Activated CD8-positive, alpha-beta T cell treated with anti-CD3 and anti-CD28 coated beads for 36 hours (primary cell): Measurements from ENCODE around the gene PLCG2. TPM values are rescaled to one million over a fixed set of nuclear protein-coding genes. Genes with fewer than 3 reads are reported as not detected.
A peak's percentile ranks its signal among the peaks of the same experiment; 100 is the strongest.

Experiments used
- ATAC-seq: fragments of 200-7000 bp; cut with Tn5 transposase; one replicate; pipeline ENCODE4 v1.10.0; 2021; ENCODE audit warnings: mild to moderate bottlenecking, moderate library complexity
- CTCF ChIA-PET: fragments of 350-600 bp; sonication (Branson Sonifier 250); formaldehyde crosslinking; loops from one replicate; lab custom pipeline; 2021; ENCODE audit warnings: antibody characterized with exemption; lab: Charles Lee
- POLR2A ChIA-PET: fragments of 350-600 bp; sonication (Branson Sonifier 250); formaldehyde crosslinking; loops from one replicate; lab custom pipeline; 2021; ENCODE audit warnings: antibody characterized with exemption; lab: Charles Lee
- DNase-seq: peaks from one replicate; pipeline ENCODE4 v3.0.0-alpha.2; 2020
- H3K27ac Mint-ChIP-seq: one replicate; pipeline ENCODE4 v1.8.0; 2021; ENCODE audit warnings: mild to moderate bottlenecking, mixed read lengths
- H3K27me3 Mint-ChIP-seq: one replicate; pipeline ENCODE4 v1.8.0; 2021; ENCODE audit warnings: mixed read lengths
- H3K36me3 Mint-ChIP-seq: one replicate; pipeline ENCODE4 v1.8.0; 2021; ENCODE audit warnings: low read depth, mixed read lengths
- H3K4me1 Mint-ChIP-seq: one replicate; pipeline ENCODE4 v1.8.0; 2021; ENCODE audit warnings: low read depth, mixed read lengths
- H3K4me3 Mint-ChIP-seq: one replicate; pipeline ENCODE4 v1.8.0; 2021; ENCODE audit warnings: mild to moderate bottlenecking, moderate library complexity, mixed read lengths
- H3K9me3 Mint-ChIP-seq: one replicate; pipeline ENCODE4 v1.8.0; 2021; ENCODE audit warnings: mixed read lengths
- CTCF ChIP-seq: fragments of 200-600 bp; IDR thresholded peaks from one replicate; pipeline ENCODE4 v1.8.0; 2022; ENCODE audit warnings: antibody characterized with exemption, mild to moderate bottlenecking
- intact Hi-C: fragments of 100-400 bp; cut with micrococcal nuclease; formaldehyde crosslinking; loops from one replicate; pipeline ENCODE4 v1.10.0; 2022
- total RNA-seq, 2 experiments: library from RNA; stranded (reverse); gene quantifications; one replicate each; pipeline ENCODE4 v1.2.3, GENCODE V29; 2021

PLCG2 gene
- total RNA-seq, 2 experiments from 2014 or later, result 12.7 to 13.7 TPM

- peak; percentile 32 for ATAC-seq
- CTCF ChIA-PET, result interaction anchor here (0.7 to 1.9 kb wide), 5 partner anchors 23 to 95 kb away, joined by 3 to 9 read pairs (median 3); no protein-coding TSS in a partner anchor
- POLR2A ChIA-PET, result interaction anchor here (0.6 to 1.1 kb wide), 6 partner anchors 13 to 155 kb away, joined by 3 to 4 read pairs (median 3); no protein-coding TSS in a partner anchor
- Mint-ChIP-seq H3K9me3 (no peaks in the 10 kb centered on the region), H3K4me3 (peak overlapping the region; percentile 77), H3K27me3 (peaks cover 39% of the 10 kb centered on the region), H3K36me3 (no peaks in the 10 kb centered on the region), H3K27ac (peak overlapping the region; percentile 25), H3K4me1 (peaks cover 10% of the 10 kb centered on the region)
- intact Hi-C loops, result loop anchor here (10.0 kb wide), 1 partner anchor 95 kb away; no protein-coding TSS in a partner anchor
- TF ChIP-seq CTCF, result no peak
- peak; percentile 19 for DNase-seq
These were observed 637 bp downstream of the PLCG2 start for GRCh38 chr16:81779536-81780320.

- no peaks in the 10 kb centered on the region for H3K9me3 Mint-ChIP-seq
These were observed 1.3 kb downstream of the PLCG2 start for GRCh38 chr16:81780350-81780749.

GRCh38 chr16:81782236-81782635, 3.1 kb downstream of the PLCG2 start:
- CTCF ChIA-PET, result interaction anchor here (1.2 kb wide), 1 partner anchor 104 kb away, joined by 3 read pairs; no protein-coding TSS in a partner anchor
- no peak for TF ChIP-seq CTCF
- no peaks in the 10 kb centered on the region for H3K36me3 Mint-ChIP-seq
- intact Hi-C loops, result no loop called here
- H3K27me3 Mint-ChIP-seq, result peaks cover 36% of the 10 kb centered on the region
- H3K27ac Mint-ChIP-seq, result no peak overlapping the region
- H3K9me3 Mint-ChIP-seq, result no peaks in the 10 kb centered on the region
- no peak overlapping the region for H3K4me3 Mint-ChIP-seq
- POLR2A ChIA-PET, result no interaction called here
- DNase-seq (no peak), ATAC-seq (no peak)
- peaks cover 10% of the 10 kb centered on the region for H3K4me1 Mint-ChIP-seq

More at GRCh38 chr16:81780350-81780749, 1.3 kb downstream of the PLCG2 start:
- ATAC-seq (no peak), DNase-seq (no peak)
- Mint-ChIP-seq H3K36me3 (no peaks in the 10 kb centered on the region), H3K4me1 (peaks cover 10% of the 10 kb centered on the region), H3K27ac (no peak overlapping the region), H3K4me3 (peak overlapping the region; percentile 77), H3K27me3 (peaks cover 39% of the 10 kb centered on the region)
- intact Hi-C loops, result no loop called here
- ChIA-PET CTCF (interaction anchor here (1.2 to 1.9 kb wide), 2 partner anchors 38 to 94 kb away, joined by 3 to 6 read pairs; no protein-coding TSS in a partner anchor), POLR2A (interaction anchor here (0.6 to 1.0 kb wide), 4 partner anchors 13 to 156 kb away, joined by 3 to 4 read pairs (median 3); no protein-coding TSS in a partner anchor)
- TF ChIP-seq CTCF, result no peak

- Mint-ChIP-seq H3K27me3 (peaks cover 27% of the 10 kb centered on the region), H3K4me1 (peaks cover 8% of the 10 kb centered on the region), H3K9me3 (no peaks in the 10 kb centered on the region), H3K27ac (no peak overlapping the region), H3K36me3 (no peaks in the 10 kb centered on the region), H3K4me3 (no peak overlapping the region)
- intact Hi-C loops, result no loop called here
- ChIA-PET CTCF (interaction anchor here (3.1 kb wide), 1 partner anchor 89 kb away, joined by 11 read pairs; no protein-coding TSS in a partner anchor), POLR2A (no interaction called here)
- no peak for TF ChIP-seq CTCF
- no peak for ATAC-seq
- no peak for DNase-seq
These were observed 5.1 kb downstream of the PLCG2 start for GRCh38 chr16:81784072-81784795.
